B cell (primary cell): ENCODE data around the gene FAM25G.
"Not testable (repeated sequence)": the region's sequence is repeated elsewhere in the genome, so short reads cannot be mapped to it uniquely, and the experiment has no call there.

Source experiments
- EZH2 ChIP-seq: IDR thresholded peaks from 2 replicates; pipeline ENCODE4 v1.6.1; 2012; ENCODE audit warnings: borderline replicate concordance, low read depth, mild to moderate bottlenecking, moderate library complexity, low read length; ENCODE audit not compliant: insufficient read depth, poor library complexity, severe bottlenecking
- TF ChIP-seq, protein P1 (sequence below): fragments of 200-600 bp; IDR thresholded peaks from one replicate; pipeline ENCODE4 v1.8.0; 2022; ENCODE audit warnings: antibody characterized with exemption, mild to moderate bottlenecking

DNA sequence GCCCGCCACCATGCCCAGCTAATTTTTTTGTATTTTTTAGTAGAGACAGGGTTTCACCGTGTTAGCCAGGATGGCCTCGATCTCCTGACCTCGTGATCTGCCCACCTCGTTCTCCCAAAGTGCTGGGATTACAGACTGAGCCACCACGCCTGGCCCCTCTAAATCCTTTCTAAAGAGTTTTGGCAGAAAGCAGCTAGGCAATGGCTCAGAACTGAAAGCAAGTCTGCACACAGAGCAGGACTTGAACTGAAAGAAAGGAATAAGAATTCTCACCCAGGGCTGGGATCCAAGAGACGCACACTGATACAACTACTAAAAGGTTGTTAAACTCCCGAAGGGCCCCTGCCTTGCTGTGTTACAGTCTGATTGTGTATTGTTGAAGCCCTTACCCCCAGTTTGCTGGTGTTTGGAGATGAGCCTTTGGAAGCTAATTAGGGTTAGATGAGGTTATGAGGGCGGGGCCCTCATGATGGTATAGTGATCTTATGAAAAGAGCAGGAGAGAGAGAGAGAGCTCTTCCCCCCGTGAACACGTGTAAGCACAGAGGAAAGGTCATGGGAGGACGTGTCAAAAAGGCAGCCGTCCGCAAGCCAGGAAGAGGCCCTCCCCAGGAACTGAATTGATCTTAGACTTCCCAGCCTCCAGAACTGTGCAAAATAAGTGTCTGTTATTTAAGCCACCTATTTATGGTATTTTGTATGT is 26.1 kb downstream of the FAM25G start:
- TF ChIP-seq, protein P1, sequence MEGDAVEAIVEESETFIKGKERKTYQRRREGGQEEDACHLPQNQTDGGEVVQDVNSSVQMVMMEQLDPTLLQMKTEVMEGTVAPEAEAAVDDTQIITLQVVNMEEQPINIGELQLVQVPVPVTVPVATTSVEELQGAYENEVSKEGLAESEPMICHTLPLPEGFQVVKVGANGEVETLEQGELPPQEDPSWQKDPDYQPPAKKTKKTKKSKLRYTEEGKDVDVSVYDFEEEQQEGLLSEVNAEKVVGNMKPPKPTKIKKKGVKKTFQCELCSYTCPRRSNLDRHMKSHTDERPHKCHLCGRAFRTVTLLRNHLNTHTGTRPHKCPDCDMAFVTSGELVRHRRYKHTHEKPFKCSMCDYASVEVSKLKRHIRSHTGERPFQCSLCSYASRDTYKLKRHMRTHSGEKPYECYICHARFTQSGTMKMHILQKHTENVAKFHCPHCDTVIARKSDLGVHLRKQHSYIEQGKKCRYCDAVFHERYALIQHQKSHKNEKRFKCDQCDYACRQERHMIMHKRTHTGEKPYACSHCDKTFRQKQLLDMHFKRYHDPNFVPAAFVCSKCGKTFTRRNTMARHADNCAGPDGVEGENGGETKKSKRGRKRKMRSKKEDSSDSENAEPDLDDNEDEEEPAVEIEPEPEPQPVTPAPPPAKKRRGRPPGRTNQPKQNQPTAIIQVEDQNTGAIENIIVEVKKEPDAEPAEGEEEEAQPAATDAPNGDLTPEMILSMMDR: not testable (repeated sequence)
- not testable (repeated sequence) for TF ChIP-seq EZH2
